HG02623 (cell line): Measurements from ENCODE around the gene FITM1.

Experiments used
- ATAC-seq: cut with Tn5 transposase; IDR thresholded peaks from one replicate; pipeline ENCODE4 v1.9.1; 2021; ENCODE audit warnings: moderate library complexity; ENCODE audit not compliant: unreplicated experiment

FITM1 gene

GRCh38 chr14:24116128-24116814 lies 14.2 kb upstream of the FITM1 start:
- ATAC-seq = no peak

- no peak for ATAC-seq
These were observed 13.3 kb upstream of the FITM1 start for GRCh38 chr14:24117179-24117578.

- no peak for ATAC-seq
These were observed 10.8 kb upstream of the FITM1 start for GRCh38 chr14:24119691-24120090.

- no peak for ATAC-seq
These were observed 9.2 kb upstream of the FITM1 start for GRCh38 chr14:24121210-24121609.

- ATAC-seq = no peak
These were observed 8.0 kb upstream of the FITM1 start for GRCh38 chr14:24122416-24122815.

- ATAC-seq = no peak
These were observed 7.6 kb upstream of the FITM1 start for GRCh38 chr14:24122898-24123297.

- ATAC-seq = no peak
These were observed 6.7 kb upstream of the FITM1 start for GRCh38 chr14:24123424-24124417.

GRCh38 chr14:24126939-24127338 lies 3.5 kb upstream of the FITM1 start:
- no peak for ATAC-seq

- no peak for ATAC-seq
These were observed 2.8 kb upstream of the FITM1 start for GRCh38 chr14:24127673-24128072.

GRCh38 chr14:24129410-24129998 lies 955 bp upstream of the FITM1 start:
- ATAC-seq = no peak

- no peak for ATAC-seq
These were observed 474 bp downstream of the FITM1 start for GRCh38 chr14:24130717-24131548.

GRCh38 chr14:24131549-24131966 lies 1.1 kb downstream of the FITM1 start:
- no peak for ATAC-seq

- no peak for ATAC-seq
These were observed 1.7 kb downstream of the FITM1 start for GRCh38 chr14:24132061-24132685.

- no peak for ATAC-seq
These were observed 2.5 kb downstream of the FITM1 start for GRCh38 chr14:24132976-24133375.

GRCh38 chr14:24133735-24134134 lies 3.3 kb downstream of the FITM1 start:
- ATAC-seq = no peak

GRCh38 chr14:24135584-24135833 lies 5.0 kb downstream of the FITM1 start:
- peak; percentile 4 for ATAC-seq

- ATAC-seq = peak; percentile 80
These were observed 5.6 kb downstream of the FITM1 start, which contains the start of gene PSME1 for GRCh38 chr14:24135834-24136683. TSS of gene PSME1 (plus strand) at chr14:24136194. CDS start at chr14:24136263, 69 bp downstream.

- ATAC-seq = no peak
These were observed 6.4 kb downstream of the FITM1 start for GRCh38 chr14:24136684-24137528.
